HEK293 (cell line): ENCODE results near the gene PAIP1.

Experiments used
- CTCF ChIA-PET: fragments of 350-600 bp; formaldehyde crosslinking; extraction: SDS; loops from one replicate; lab custom pipeline; 2021; ENCODE audit warnings: antibody characterized with exemption; lab: Yijun Ruan, JAX
- POLR2A ChIA-PET: fragments of 300-600 bp; formaldehyde crosslinking; extraction: SDS; loops from one replicate; lab custom pipeline; 2020; ENCODE audit warnings: antibody characterized with exemption, inconsistent platforms; lab: Yijun Ruan, JAX
- H3K27ac ChIP-seq: fragments of 200-500 bp; sonication (Bioruptor generic); 2 replicates; pipeline ENCODE4 v1.5.1; 2014; ENCODE audit warnings: low read depth, low read length, control low read depth, inconsistent platforms; ENCODE audit errors: extremely low read depth
- H3K36me3 ChIP-seq, 2 experiments: fragments of 200-500 bp in 1 of 2; sonication (Bioruptor generic) in 1 of 2; 1 replicate in 1 of 2; 2 replicates in 1 of 2; pipeline ENCODE4 v1.5.1; 2014 to 2017; ENCODE audit warnings: inconsistent platforms in 2 of 2, low read length in 2 of 2; ENCODE audit not compliant: control insufficient read depth in 2 of 2, insufficient read depth in 1 of 2
- H3K4me1 ChIP-seq: fragments of 200-500 bp; sonication (Bioruptor generic); 2 replicates; pipeline ENCODE4 v1.5.1; 2014; ENCODE audit warnings: mild to moderate bottlenecking, low read length, inconsistent platforms; ENCODE audit not compliant: control insufficient read depth, insufficient read depth
- H3K4me3 ChIP-seq: 2 replicates; pipeline ENCODE4 v1.5.1; 2011; ENCODE audit warnings: low read depth, mild to moderate bottlenecking, control low read depth, low read length, moderate library complexity
- H3K9me3 ChIP-seq: fragments of 200-500 bp; sonication (Bioruptor generic); 2 replicates; pipeline ENCODE4 v1.5.1; 2014; ENCODE audit warnings: low read depth, low read length, inconsistent platforms; ENCODE audit not compliant: control insufficient read depth, insufficient read depth
- BCL11B ChIP-seq: fragments of 450-650 bp; formaldehyde crosslinking; IDR thresholded peaks from 2 replicates; pipeline ENCODE4 v1.5.1; 2016; ENCODE audit warnings: low read depth, missing biosample characterization, missing genetic modification characterization
- KLF10 ChIP-seq: fragments of 450-650 bp; IDR thresholded peaks from 2 replicates; pipeline ENCODE4 v1.5.1; 2018; ENCODE audit warnings: missing biosample characterization, mild to moderate bottlenecking, missing genetic modification characterization
- KLF16 ChIP-seq: fragments of 450-650 bp; formaldehyde crosslinking; IDR thresholded peaks from 2 replicates; pipeline ENCODE4 v1.5.1; 2017; ENCODE audit warnings: missing biosample characterization, missing genetic modification characterization
- MEIS1 ChIP-seq: sonication (generic); formaldehyde crosslinking; IDR thresholded peaks from 2 replicates; pipeline ENCODE4 v1.8.1; 2022; ENCODE audit warnings: missing genetic modification reagents, mild to moderate bottlenecking, borderline replicate concordance
- OVOL3 ChIP-seq: fragments of 450-650 bp; formaldehyde crosslinking; IDR thresholded peaks from 2 replicates; pipeline ENCODE4 v1.5.1; 2016; ENCODE audit warnings: missing biosample characterization, missing genetic modification characterization
- SP3 ChIP-seq: fragments of 450-650 bp; formaldehyde crosslinking; IDR thresholded peaks from 2 replicates; pipeline ENCODE4 v1.5.1; 2016; ENCODE audit warnings: missing biosample characterization, missing genetic modification characterization
- ZBTB20 ChIP-seq: fragments of 450-650 bp; formaldehyde crosslinking; IDR thresholded peaks from 2 replicates; pipeline ENCODE4 v1.5.1; 2016; ENCODE audit warnings: missing biosample characterization, missing genetic modification characterization
- ZBTB21 ChIP-seq: fragments of 450-650 bp; formaldehyde crosslinking; IDR thresholded peaks from 2 replicates; pipeline ENCODE4 v1.5.1; 2017; ENCODE audit warnings: missing biosample characterization, missing genetic modification characterization
- ZFP3 ChIP-seq: fragments of 450-650 bp; formaldehyde crosslinking; IDR thresholded peaks from 2 replicates; pipeline ENCODE4 v1.5.1; 2016; ENCODE audit warnings: low read depth, missing biosample characterization, missing genetic modification characterization
- ZNF132 ChIP-seq: fragments of 450-650 bp; formaldehyde crosslinking; IDR thresholded peaks from 2 replicates; pipeline ENCODE4 v1.5.1; 2017; ENCODE audit warnings: missing biosample characterization, missing genetic modification characterization, borderline replicate concordance
- ZNF341 ChIP-seq: fragments of 450-650 bp; formaldehyde crosslinking; IDR thresholded peaks from 2 replicates; pipeline ENCODE4; 2016; ENCODE audit warnings: low read depth, missing biosample characterization, missing genetic modification characterization
- ZNF37A ChIP-seq: fragments of 450-650 bp; IDR thresholded peaks from 2 replicates; pipeline ENCODE4 v1.5.1; 2018; ENCODE audit warnings: missing biosample characterization, missing genetic modification characterization
- ZNF404 ChIP-seq: fragments of 450-650 bp; formaldehyde crosslinking; IDR thresholded peaks from 2 replicates; pipeline ENCODE4 v1.5.1; 2017; ENCODE audit warnings: missing biosample characterization, missing genetic modification characterization
- ZNF654 ChIP-seq: fragments of 450-650 bp; formaldehyde crosslinking; IDR thresholded peaks from 2 replicates; pipeline ENCODE4 v1.5.1; 2016; ENCODE audit warnings: low read depth, missing biosample characterization, missing genetic modification characterization
- TF ChIP-seq, protein P1 (sequence below): fragments of 450-650 bp; IDR thresholded peaks from 2 replicates; pipeline ENCODE4 v1.5.1; 2018; ENCODE audit warnings: missing biosample characterization, mild to moderate bottlenecking, missing genetic modification characterization
- TF ChIP-seq, protein P2 (sequence below): sonication (generic); formaldehyde crosslinking; IDR thresholded peaks from 2 replicates; pipeline ENCODE4 v1.8.1; 2022; ENCODE audit warnings: mild to moderate bottlenecking, moderate library complexity, missing genetic modification reagents
- TF ChIP-seq, protein P3 (sequence below): fragments of 450-650 bp; formaldehyde crosslinking; IDR thresholded peaks from 2 replicates; pipeline ENCODE4 v1.5.1; 2016; ENCODE audit warnings: missing biosample characterization, missing genetic modification characterization
- TF ChIP-seq, protein P4 (sequence below): fragments of 450-650 bp; formaldehyde crosslinking; IDR thresholded peaks from 2 replicates; pipeline ENCODE4 v1.5.1; 2016; ENCODE audit warnings: missing biosample characterization, missing genetic modification characterization

Gene PAIP1

DNA sequence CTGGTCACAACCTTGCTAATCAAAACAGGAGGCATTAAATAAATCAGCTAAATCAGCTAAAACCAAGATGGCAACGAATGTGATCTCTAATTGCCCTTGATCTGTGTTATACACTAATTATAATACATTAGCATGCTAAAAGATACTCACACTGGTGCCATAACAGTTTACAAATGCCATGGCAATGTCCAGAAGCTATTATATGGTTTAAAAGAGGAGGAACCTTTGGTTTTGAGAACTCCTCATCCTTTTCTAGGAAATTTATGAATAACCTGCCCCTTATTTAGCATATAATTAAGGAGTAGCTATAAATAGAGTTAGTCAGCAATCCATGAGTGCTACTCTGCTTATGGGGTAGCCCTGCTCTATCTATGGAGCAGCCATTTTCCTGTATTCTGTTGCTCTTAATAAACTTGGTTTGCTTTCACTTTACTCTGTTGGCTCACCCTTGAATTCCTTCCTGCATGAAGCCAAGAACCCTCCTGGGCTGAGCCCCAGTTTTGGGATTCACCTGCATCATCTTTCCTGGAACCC, 27.4 kb upstream of the PAIP1 start:
- POLR2A ChIA-PET: no interaction called here
- Histone ChIP-seq H3K36me3 (peaks cover 0 to 5% of the 10 kb centered on the region in 2 experiments; a peak in 1 of 3 replicates), H3K9me3 (no peaks in the 10 kb centered on the region), H3K4me1 (no peaks in the 10 kb centered on the region), H3K4me3 (no peak overlapping the region), H3K27ac (no peak overlapping the region)
- CTCF ChIA-PET: no interaction called here
- TF ChIP-seq ZNF132 (tag by site-specific recombination): no peak
- TF ChIP-seq ZBTB21: no peak
- TF ChIP-seq, protein P1, sequence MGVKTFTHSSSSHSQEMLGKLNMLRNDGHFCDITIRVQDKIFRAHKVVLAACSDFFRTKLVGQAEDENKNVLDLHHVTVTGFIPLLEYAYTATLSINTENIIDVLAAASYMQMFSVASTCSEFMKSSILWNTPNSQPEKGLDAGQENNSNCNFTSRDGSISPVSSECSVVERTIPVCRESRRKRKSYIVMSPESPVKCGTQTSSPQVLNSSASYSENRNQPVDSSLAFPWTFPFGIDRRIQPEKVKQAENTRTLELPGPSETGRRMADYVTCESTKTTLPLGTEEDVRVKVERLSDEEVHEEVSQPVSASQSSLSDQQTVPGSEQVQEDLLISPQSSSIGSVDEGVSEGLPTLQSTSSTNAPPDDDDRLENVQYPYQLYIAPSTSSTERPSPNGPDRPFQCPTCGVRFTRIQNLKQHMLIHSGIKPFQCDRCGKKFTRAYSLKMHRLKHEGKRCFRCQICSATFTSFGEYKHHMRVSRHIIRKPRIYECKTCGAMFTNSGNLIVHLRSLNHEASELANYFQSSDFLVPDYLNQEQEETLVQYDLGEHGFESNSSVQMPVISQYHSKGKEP (tag by site-specific recombination): no peak
- no peak for TF ChIP-seq ZNF341
- no peak for TF ChIP-seq ZFP3 (tag by site-specific recombination)
- no peak for TF ChIP-seq KLF10 (tag by site-specific recombination)
- TF ChIP-seq OVOL3: no peak
- TF ChIP-seq, protein P2, sequence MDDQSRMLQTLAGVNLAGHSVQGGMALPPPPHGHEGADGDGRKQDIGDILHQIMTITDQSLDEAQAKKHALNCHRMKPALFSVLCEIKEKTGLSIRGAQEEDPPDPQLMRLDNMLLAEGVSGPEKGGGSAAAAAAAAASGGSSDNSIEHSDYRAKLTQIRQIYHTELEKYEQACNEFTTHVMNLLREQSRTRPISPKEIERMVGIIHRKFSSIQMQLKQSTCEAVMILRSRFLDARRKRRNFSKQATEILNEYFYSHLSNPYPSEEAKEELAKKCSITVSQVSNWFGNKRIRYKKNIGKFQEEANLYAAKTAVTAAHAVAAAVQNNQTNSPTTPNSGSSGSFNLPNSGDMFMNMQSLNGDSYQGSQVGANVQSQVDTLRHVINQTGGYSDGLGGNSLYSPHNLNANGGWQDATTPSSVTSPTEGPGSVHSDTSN (CRISPR knock-in tag): no peak
- no peak for TF ChIP-seq KLF16 (tag by site-specific recombination)
- TF ChIP-seq MEIS1 (CRISPR knock-in tag): no peak
- TF ChIP-seq ZNF37A (tag by site-specific recombination): no peak
- TF ChIP-seq, protein P3, sequence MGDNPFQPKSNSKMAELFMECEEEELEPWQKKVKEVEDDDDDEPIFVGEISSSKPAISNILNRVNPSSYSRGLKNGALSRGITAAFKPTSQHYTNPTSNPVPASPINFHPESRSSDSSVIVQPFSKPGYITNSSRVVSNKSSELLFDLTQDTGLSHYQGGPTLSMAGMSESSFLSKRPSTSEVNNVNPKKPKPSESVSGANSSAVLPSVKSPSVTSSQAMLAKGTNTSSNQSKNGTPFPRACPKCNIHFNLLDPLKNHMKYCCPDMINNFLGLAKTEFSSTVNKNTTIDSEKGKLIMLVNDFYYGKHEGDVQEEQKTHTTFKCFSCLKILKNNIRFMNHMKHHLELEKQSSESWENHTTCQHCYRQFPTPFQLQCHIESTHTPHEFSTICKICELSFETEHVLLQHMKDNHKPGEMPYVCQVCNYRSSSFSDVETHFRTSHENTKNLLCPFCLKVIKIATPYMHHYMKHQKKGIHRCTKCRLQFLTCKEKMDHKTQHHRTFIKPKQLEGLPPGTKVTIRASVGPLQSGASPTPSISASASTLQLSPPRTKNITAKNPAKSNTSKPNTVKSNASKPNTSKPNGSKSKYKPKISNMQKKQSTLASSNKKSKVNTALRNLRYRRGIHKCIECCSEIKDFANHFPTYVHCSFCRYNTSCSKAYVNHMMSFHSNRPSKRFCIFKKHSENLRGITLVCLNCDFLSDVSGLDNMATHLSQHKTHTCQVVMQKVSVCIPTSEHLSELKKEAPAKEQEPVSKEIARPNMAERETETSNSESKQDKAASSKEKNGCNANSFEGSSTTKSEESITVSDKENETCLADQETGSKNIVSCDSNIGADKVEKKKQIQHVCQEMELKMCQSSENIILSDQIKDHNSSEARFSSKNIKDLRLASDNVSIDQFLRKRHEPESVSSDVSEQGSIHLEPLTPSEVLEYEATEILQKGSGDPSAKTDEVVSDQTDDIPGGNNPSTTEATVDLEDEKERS (tag by site-specific recombination): no peak

DNA sequence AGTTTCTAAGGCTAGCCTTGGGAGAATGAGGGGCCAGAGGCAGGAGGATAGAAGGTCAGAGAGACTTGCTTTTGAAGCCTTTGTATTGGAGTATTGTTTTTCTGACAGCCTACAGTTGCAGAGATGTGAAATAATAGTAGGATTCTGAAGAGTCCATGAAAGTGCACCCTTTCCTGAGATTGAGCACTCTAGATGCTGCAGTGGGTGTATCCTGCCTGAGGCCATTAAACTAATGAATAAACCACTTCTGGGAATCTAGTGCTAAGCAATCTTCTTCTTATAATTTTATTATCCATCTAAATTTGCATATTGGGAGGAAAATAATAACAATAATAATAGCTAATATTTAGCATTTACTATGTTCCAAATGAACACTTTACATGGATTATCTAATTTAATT, 26.8 kb upstream of the PAIP1 start:
- ChIA-PET POLR2A (no interaction called here), CTCF (no interaction called here)
- H3K9me3 ChIP-seq: no peaks in the 10 kb centered on the region
- TF ChIP-seq ZBTB20 (tag by site-specific recombination) (no peak), BCL11B (tag by site-specific recombination) (no peak), SP3 (tag by site-specific recombination) (no peak), ZNF341 (no peak), ZNF654 (tag by site-specific recombination) (no peak), ZNF404 (tag by site-specific recombination) (no peak)
- TF ChIP-seq, protein P4, sequence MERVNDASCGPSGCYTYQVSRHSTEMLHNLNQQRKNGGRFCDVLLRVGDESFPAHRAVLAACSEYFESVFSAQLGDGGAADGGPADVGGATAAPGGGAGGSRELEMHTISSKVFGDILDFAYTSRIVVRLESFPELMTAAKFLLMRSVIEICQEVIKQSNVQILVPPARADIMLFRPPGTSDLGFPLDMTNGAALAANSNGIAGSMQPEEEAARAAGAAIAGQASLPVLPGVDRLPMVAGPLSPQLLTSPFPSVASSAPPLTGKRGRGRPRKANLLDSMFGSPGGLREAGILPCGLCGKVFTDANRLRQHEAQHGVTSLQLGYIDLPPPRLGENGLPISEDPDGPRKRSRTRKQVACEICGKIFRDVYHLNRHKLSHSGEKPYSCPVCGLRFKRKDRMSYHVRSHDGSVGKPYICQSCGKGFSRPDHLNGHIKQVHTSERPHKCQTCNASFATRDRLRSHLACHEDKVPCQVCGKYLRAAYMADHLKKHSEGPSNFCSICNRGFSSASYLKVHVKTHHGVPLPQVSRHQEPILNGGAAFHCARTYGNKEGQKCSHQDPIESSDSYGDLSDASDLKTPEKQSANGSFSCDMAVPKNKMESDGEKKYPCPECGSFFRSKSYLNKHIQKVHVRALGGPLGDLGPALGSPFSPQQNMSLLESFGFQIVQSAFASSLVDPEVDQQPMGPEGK (tag by site-specific recombination): no peak
- no peaks in the 10 kb centered on the region for H3K4me1 ChIP-seq
- no peak overlapping the region for H3K27ac ChIP-seq
- no peak overlapping the region for H3K4me3 ChIP-seq
- H3K36me3 ChIP-seq: peaks cover 0 to 5% of the 10 kb centered on the region in 2 experiments; a peak in 1 of 3 replicates
